GM19351 (cell line): ENCODE data around the gene ZC3H7A.

Experiments used
- ATAC-seq: cut with Tn5 transposase; IDR thresholded peaks from one replicate; pipeline ENCODE4 v1.9.1; 2021; ENCODE audit warnings: mild to moderate bottlenecking, moderate library complexity; ENCODE audit not compliant: unreplicated experiment

The ZC3H7A gene

DNA sequence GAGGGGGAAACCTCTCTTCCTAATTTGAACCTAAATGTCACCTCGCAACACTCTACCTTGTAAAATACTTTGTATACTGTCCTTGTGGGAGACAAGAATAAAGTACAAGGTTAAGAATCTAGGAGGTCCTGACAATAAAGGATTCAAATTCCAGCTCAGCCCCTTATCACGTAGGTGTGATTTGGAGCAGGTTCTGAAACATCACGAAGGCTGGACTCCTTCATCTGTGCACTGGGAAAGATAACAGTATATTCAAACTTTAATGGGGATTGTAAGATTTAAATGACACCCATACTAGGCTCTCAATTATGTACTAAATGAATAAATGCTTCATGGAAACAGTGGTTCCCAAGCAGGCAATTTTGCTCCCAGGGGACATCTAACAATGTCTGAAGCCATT is 56.5 kb downstream of the ZC3H7A start:
- no peak for ATAC-seq

GRCh38 chr16:11738742-11739544 is 58.1 kb downstream of the ZC3H7A start:
- ATAC-seq = no peak

DNA sequence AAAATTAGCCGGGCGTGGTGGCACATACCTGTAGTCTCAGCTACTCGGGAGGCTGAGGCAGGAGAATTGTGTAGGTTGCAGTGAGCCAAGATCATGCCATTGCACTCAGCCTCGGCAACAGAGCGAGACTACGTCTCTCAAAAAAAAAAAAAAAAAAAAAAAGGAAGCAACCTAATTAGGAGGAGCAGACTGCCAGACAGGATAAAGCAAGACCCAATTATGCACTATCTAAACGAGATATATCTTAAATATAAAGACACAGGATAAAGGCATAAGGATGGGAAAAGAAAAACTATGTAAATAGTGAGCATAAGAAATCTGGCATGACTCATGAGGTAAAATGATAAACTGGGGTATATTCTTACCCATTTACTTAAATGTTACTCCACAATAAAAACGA is 59.3 kb downstream of the ZC3H7A start:
- ATAC-seq = no peak

GRCh38 chr16:11736903-11737302 is 60.2 kb downstream of the ZC3H7A start:
- ATAC-seq = no peak

DNA sequence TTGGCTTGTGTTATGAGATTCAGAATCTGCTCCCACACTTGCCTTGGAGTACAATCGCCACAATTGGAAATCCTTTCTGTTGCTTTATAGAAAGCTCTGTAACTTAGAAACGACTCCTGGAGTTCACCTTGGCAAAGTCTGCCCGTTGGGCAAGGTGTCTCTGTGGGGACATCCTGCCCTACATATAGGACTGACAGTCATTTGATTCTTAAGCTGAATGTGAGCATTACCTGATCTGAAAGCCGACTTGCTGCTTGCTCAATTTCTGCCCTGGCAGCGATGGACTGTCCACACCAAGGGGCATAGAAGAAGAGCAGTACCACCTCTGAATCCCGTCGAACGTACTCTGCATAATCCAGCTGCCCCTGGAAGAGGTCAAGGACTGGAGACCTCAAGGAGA is 61.3 kb downstream of the ZC3H7A start:
- ATAC-seq = no peak

GRCh38 chr16:11734653-11735043 is 62.4 kb downstream of the ZC3H7A start:
- no peak for ATAC-seq

DNA sequence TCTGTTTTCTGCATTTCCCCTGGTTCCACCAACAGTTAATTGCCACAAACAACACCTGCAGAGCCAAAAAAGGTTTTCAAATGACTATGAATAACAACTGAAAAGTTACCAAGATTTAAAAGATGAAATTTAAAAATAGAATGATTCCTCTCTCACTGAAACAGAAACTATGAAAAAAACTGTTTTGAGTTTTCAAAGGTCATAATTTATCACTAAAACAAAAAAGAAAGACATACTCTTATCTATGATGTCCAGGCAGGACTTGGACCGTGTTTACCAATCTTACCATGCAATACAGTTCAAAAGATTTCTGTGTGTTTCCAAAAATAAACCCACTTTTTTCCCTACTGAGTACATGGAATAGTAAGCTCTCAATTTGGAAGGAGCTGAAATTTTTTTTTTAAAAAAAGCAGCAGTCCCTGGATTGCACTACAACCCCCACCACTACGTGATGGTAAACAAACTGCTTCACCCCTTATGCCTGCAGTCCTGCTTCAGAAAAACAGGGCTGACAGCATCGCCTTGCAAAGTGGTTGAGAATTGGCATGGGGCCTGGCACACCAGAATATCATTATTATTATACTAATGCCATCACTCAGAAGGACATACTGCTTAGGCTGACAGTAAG is 62.9 kb downstream of the ZC3H7A start:
- ATAC-seq = no peak

- no peak for ATAC-seq
Measured at GRCh38 chr16:11731222-11731621, 65.8 kb downstream of the ZC3H7A start.

GRCh38 chr16:11729787-11730186 is 67.3 kb downstream of the ZC3H7A start:
- ATAC-seq = no peak

GRCh38 chr16:11727796-11728543 is 69.1 kb downstream of the ZC3H7A start:
- ATAC-seq = no peak

GRCh38 chr16:11726008-11726407 is 71.0 kb downstream of the ZC3H7A start:
- no peak for ATAC-seq

DNA sequence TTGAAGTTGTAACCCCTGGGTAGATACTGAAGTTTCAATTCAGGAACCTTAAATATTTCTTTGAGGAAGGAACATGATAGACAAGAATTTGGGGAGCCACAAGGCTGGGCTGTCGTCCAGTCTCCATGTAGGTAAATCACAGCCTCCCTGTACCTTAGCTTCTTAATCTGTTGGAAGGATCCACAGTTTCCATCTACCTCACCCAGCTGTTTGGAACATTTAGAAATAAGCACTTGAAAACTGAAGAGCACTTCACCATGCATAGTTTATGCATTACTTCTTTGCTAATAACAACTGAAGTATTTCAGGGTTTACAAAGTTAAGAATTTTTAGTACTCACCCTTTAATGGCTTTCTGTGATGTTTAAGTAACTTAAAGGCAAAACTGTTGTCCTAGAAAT is 71.6 kb downstream of the ZC3H7A start:
- no peak for ATAC-seq

- ATAC-seq = no peak
Measured at GRCh38 chr16:11722468-11722808, 74.6 kb downstream of the ZC3H7A start.

- ATAC-seq = no peak
Measured at GRCh38 chr16:11721781-11722467, 75.1 kb downstream of the ZC3H7A start.

DNA sequence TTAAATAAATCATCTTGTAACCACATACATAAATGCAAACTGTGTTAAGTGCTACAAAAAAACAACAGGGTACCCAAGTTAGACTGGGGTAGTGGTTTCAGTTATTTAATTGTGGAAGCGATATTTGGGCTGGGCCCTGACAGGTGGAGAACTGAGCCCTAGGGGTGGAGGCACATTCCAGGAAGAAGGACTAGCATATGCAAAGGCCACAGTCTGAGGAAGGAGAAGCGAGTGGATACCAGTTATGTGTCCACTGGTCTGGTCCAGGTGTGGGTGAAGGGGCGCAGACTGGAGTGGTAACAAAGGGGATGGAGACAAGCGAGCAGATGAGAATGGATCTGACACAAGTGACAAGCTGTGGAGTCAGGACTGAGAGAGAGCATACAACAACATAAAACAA is 77.3 kb downstream of the ZC3H7A start:
- no peak for ATAC-seq

- no peak for ATAC-seq
Measured at GRCh38 chr16:11719171-11719570, 77.9 kb downstream of the ZC3H7A start.

GRCh38 chr16:11717811-11718210 is 79.2 kb downstream of the ZC3H7A start:
- no peak for ATAC-seq

DNA sequence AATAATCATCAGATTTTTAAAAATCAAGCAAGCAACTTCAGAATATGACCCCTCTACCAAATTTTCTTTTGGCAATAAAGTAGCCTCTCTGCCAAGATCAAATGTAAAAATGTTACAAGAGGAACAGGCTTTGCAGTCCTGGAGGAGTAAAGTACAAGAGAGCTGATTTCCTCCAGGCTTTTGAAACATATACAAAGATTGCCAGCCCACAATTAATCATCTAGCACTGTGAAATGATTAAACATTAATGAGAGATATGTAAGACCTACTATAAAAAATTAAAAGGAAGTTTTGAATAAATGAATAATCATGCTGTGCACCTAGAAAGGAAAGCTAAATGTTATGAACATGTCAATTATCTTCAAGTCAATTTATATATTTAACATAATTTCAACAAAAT is 80.7 kb downstream of the ZC3H7A start:
- ATAC-seq = no peak

DNA sequence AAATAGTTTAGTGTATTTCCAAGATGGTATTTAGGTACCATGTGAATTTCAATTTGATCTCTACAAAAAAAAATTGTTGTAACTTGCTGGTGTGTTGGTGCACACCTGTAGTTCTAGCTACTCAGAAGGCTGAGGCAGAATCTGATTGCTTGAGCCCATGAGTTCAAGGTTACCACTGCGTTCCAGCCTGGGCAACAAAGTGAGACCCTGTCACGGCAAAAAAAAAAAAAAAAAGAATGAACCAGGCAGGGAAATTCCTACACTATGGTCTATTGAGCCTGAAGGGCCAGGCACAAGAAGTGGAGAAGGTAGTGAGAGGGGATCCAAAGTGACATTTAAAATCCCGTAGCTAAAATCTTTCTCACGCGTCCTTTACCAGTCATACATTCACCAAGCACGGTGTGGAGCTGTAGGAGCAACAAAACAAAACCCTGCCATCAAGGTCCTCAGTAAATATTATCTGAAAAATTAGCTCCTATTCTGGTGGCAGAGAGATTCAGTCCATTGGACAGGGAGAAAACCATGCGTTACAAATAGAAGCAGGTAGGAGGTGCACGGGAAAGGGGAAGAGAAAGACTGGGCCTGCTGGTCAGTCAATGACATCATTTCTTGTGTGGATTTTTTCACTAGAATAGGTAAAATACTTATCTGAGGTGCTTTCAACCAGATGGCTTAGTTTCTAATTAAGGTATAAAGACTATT is 81.7 kb downstream of the ZC3H7A start:
- ATAC-seq = no peak

DNA sequence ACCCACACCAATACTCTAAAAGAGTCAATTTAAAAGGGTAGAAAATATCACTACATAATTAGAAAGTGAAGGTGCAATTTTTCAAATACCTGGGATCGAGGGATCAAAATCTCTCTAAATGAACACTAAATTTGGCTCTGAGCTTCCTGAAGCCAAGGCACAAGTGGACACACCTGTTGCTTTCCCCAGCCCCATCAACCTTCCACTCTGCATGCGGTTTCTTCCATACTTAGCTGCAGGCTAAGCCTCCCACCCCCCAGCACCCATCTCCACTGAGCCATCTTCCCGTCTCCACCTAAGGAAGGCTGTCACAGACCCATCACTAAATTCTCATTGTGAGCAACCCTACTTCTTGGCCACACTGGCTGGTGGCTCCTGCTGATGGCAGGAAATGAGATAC is 84.9 kb downstream of the ZC3H7A start:
- ATAC-seq = no peak

DNA sequence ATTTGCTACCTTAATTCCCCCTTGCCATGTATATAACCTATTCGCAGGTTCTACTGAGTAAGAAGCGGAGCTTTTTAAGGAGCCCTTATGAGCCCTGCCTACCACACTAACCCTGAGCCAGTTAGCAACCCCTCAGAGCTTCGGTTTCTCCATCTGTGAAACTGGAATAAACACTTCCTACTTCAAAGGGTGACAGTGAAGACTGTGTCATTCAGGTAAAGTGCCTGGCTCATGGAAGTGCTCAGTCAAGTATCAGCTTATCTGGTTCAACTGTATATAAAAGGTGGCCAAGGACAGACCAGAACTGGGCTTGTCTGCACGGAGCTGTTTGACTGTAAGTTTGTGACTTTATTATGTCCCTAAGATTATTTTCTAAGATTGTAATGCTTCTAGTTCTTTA is 85.4 kb downstream of the ZC3H7A start:
- no peak for ATAC-seq
